ENCODE measurements around the gene CHPT1. TPM values are rescaled to one million over a fixed set of nuclear protein-coding genes. Genes with fewer than 3 reads are reported as not detected.
"Not testable (repeated sequence)": the region's sequence is repeated elsewhere in the genome, so short reads cannot be mapped to it uniquely, and the experiment has no call there.

Gene CHPT1
- polyA plus RNA-seq (2013, experiment 1 of 2), result 16.5 TPM
- 16.5 TPM for polyA plus RNA-seq (2013, experiment 2 of 2)

GRCh38 chr12:101697197-101697929 lies at the start of gene CHPT1:
CHPT1 (plus strand) TSS chr12:101697640; CDS start chr12:101697862, 222 bp downstream.
- Histone ChIP-seq H3K36me3 (ENCODE audit: insufficient read depth, low read length) (no peaks in the 10 kb centered on the region), H3K27ac (ENCODE audit: low read depth, low read length) (no peak within 1 kb of the TSS), H3K9me3 (ENCODE audit: insufficient read depth, low read depth, low read length) (no peaks in the 10 kb centered on the region), H3K9ac (ENCODE audit: low read depth, low read length) (peak within 1 kb of the TSS; percentile 88), H3K4me1 (ENCODE audit: insufficient read depth, low read length) (peaks cover 4% of the 10 kb centered on the region; the same call in 1 of the 2 replicates), H3K27me3 (ENCODE audit: insufficient read depth, low read length) (peaks cover 35% of the 10 kb centered on the region), H3K4me3 (ENCODE audit: low read length) (peak within 1 kb of the TSS; percentile 86)
- under 1% methylated on average over 80 of the region's 80 CpGs for WGBS

- no peaks in the 10 kb centered on the region for H3K4me1 ChIP-seq (ENCODE audit: insufficient read depth, low read length)
- H3K9ac ChIP-seq (ENCODE audit: low read depth, low read length), result no peak overlapping the region
- 91% methylated on average over 2 of the region's 2 CpGs for WGBS
- H3K9me3 ChIP-seq (ENCODE audit: insufficient read depth, low read depth, low read length), result no peaks in the 10 kb centered on the region
- H3K4me3 ChIP-seq (ENCODE audit: low read length), result no peak overlapping the region
- H3K27me3 ChIP-seq (ENCODE audit: insufficient read depth, low read length), result peaks cover 15% of the 10 kb centered on the region
- H3K36me3 ChIP-seq (ENCODE audit: insufficient read depth, low read length), result no peaks in the 10 kb centered on the region
- no peak overlapping the region for H3K27ac ChIP-seq (ENCODE audit: low read depth, low read length)
Observed at GRCh38 chr12:101647711-101648110, 49.7 kb upstream of the CHPT1 start.

DNA sequence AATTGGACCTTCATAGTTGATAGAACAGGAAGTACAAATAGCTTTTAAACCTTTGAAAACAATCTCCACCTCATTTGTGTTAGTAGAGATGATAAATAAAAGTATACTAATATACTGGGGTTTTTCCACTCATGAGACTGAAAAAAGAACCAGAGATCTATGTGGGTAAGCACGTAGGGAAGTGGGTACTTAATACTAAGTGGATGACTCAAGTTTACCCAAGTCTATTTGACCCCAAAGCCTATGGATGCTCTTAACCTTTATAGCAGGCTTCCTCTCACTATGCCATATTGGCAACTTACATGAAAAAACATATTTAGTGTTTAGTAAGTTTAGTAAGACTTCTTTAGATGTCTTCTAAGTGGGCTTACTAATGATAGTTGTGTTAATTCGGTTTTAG lies 49.2 kb upstream of the CHPT1 start:
- peaks cover 10% of the 10 kb centered on the region; the same call in 1 of the 2 replicates for H3K27me3 ChIP-seq (ENCODE audit: insufficient read depth, low read length)
- H3K36me3 ChIP-seq (ENCODE audit: insufficient read depth, low read length), result no peaks in the 10 kb centered on the region
- no peak overlapping the region for H3K4me3 ChIP-seq (ENCODE audit: low read length)
- H3K27ac ChIP-seq (ENCODE audit: low read depth, low read length), result no peak overlapping the region
- H3K9ac ChIP-seq (ENCODE audit: low read depth, low read length), result no peak overlapping the region
- WGBS, result 86% methylated on average over 1 of the region's 2 CpGs
- H3K9me3 ChIP-seq (ENCODE audit: insufficient read depth, low read depth, low read length), result no peaks in the 10 kb centered on the region
- no peaks in the 10 kb centered on the region for H3K4me1 ChIP-seq (ENCODE audit: insufficient read depth, low read length)

- H3K4me3 ChIP-seq (ENCODE audit: low read length), result no peak overlapping the region
- H3K9ac ChIP-seq (ENCODE audit: low read depth, low read length), result no peak overlapping the region
- H3K4me1 ChIP-seq (ENCODE audit: insufficient read depth, low read length), result no peaks in the 10 kb centered on the region
- H3K27me3 ChIP-seq (ENCODE audit: insufficient read depth, low read length), result no peaks in the 10 kb centered on the region
- 90% methylated on average over 4 of the region's 4 CpGs for WGBS
- H3K27ac ChIP-seq (ENCODE audit: low read depth, low read length), result no peak overlapping the region
- H3K36me3 ChIP-seq (ENCODE audit: insufficient read depth, low read length), result no peaks in the 10 kb centered on the region
- no peaks in the 10 kb centered on the region for H3K9me3 ChIP-seq (ENCODE audit: insufficient read depth, low read depth, low read length)
Observed at GRCh38 chr12:101650346-101651117, 46.9 kb upstream of the CHPT1 start.

DNA sequence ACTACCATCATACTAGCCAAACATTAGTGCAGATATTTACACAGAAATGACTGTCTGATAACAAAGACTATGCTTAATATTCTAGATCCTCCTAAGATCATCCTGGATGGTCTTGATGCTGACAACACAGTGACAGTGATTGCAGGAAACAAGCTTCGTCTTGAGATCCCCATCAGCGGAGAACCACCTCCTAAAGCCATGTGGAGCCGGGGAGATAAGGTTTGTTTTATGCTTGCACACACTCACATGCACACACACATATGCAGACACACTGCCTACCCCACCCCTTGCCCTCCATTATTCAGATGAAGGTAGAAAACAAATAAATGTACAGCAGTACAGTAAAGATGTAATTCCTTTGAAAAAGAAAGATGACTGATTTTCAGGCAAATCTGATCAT lies 44.4 kb upstream of the CHPT1 start:
- 89% methylated on average over 3 of the region's 3 CpGs for WGBS
- no peaks in the 10 kb centered on the region for H3K4me1 ChIP-seq (ENCODE audit: insufficient read depth, low read length)
- no peak overlapping the region for H3K4me3 ChIP-seq (ENCODE audit: low read length)
- H3K36me3 ChIP-seq (ENCODE audit: insufficient read depth, low read length), result no peaks in the 10 kb centered on the region
- H3K27me3 ChIP-seq (ENCODE audit: insufficient read depth, low read length), result no peaks in the 10 kb centered on the region
- H3K9ac ChIP-seq (ENCODE audit: low read depth, low read length), result no peak overlapping the region
- H3K9me3 ChIP-seq (ENCODE audit: insufficient read depth, low read depth, low read length), result no peaks in the 10 kb centered on the region
- H3K27ac ChIP-seq (ENCODE audit: low read depth, low read length), result no peak overlapping the region

DNA sequence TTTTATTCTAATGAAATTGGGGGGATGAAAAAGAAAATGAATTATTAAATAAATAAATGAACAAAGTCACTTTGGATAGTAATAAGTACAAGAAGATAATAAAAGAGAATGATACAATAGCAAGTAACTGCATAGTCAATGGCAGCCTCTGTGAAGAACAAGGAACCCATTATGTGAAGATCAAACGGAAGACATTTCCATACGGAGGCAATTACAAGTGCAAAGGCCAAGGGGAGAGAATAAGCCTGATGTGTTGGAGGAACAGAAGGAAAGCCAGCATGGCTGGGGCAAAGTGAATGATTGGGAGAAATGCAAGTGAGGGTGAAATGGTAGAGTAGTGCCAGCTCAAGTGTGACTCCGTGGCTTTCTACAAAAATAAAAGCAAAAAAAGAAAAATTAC lies 43.9 kb upstream of the CHPT1 start:
- Histone ChIP-seq H3K36me3 (ENCODE audit: insufficient read depth, low read length) (no peaks in the 10 kb centered on the region), H3K4me1 (ENCODE audit: insufficient read depth, low read length) (no peaks in the 10 kb centered on the region)
- WGBS, result 32% methylated on average over 2 of the region's 3 CpGs

DNA sequence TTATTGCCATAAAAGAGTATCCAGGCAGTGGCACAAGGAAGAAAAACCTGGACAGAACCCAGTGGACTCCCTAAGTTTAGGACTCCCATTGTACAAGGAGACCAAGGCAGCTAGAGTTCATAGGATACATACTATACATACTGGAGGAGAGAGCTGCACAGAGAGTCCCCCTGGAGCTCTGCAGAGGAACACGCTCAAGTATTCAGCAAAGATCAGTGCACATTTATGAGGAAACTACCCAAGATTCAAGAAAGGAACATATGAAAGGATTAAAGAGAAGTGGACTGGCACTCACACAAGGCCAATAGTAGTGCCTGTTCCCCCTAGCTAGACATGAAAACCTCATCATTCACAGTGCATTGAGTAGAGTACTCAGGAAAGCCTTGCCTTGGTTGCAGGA lies 43.0 kb upstream of the CHPT1 start:
- no peak overlapping the region for H3K4me3 ChIP-seq (ENCODE audit: low read length)
- H3K36me3 ChIP-seq (ENCODE audit: insufficient read depth, low read length), result no peaks in the 10 kb centered on the region
- no peaks in the 10 kb centered on the region for H3K27me3 ChIP-seq (ENCODE audit: insufficient read depth, low read length)
- no peak overlapping the region for H3K9ac ChIP-seq (ENCODE audit: low read depth, low read length)
- H3K4me1 ChIP-seq (ENCODE audit: insufficient read depth, low read length), result no peaks in the 10 kb centered on the region
- WGBS, result 100% methylated on average over 1 of the region's 1 CpG
- H3K9me3 ChIP-seq (ENCODE audit: insufficient read depth, low read depth, low read length), result no peaks in the 10 kb centered on the region
- H3K27ac ChIP-seq (ENCODE audit: low read depth, low read length), result no peak overlapping the region

More for the DNA sequence above, 43.9 kb upstream of the CHPT1 start:
- Histone ChIP-seq H3K4me3 (ENCODE audit: low read length) (no peak overlapping the region), H3K9ac (ENCODE audit: low read depth, low read length) (no peak overlapping the region), H3K27me3 (ENCODE audit: insufficient read depth, low read length) (no peaks in the 10 kb centered on the region), H3K9me3 (ENCODE audit: insufficient read depth, low read depth, low read length) (no peaks in the 10 kb centered on the region), H3K27ac (ENCODE audit: low read depth, low read length) (no peak overlapping the region)

GRCh38 chr12:101655393-101655792 lies 42.0 kb upstream of the CHPT1 start:
- no peak overlapping the region for H3K27ac ChIP-seq (ENCODE audit: low read depth, low read length)
- H3K27me3 ChIP-seq (ENCODE audit: insufficient read depth, low read length), result no peaks in the 10 kb centered on the region
- WGBS, result 53% methylated on average over 2 of the region's 2 CpGs
- H3K4me3 ChIP-seq (ENCODE audit: low read length), result no peak overlapping the region
- no peaks in the 10 kb centered on the region for H3K4me1 ChIP-seq (ENCODE audit: insufficient read depth, low read length)
- no peaks in the 10 kb centered on the region for H3K36me3 ChIP-seq (ENCODE audit: insufficient read depth, low read length)
- H3K9ac ChIP-seq (ENCODE audit: low read depth, low read length), result no peak overlapping the region
- H3K9me3 ChIP-seq (ENCODE audit: insufficient read depth, low read depth, low read length), result no peaks in the 10 kb centered on the region

- H3K36me3 ChIP-seq (ENCODE audit: insufficient read depth, low read length); H3K4me3 ChIP-seq (ENCODE audit: low read length); H3K27me3 ChIP-seq (ENCODE audit: insufficient read depth, low read length); H3K27ac ChIP-seq (ENCODE audit: low read depth, low read length); H3K9me3 ChIP-seq (ENCODE audit: insufficient read depth, low read depth, low read length); H3K9ac ChIP-seq (ENCODE audit: low read depth, low read length): not testable (repeated sequence)
- 100% methylated on average over 2 of the region's 2 CpGs for WGBS
- H3K4me1 ChIP-seq (ENCODE audit: insufficient read depth, low read length), result peaks cover 16% of the 10 kb centered on the region
Observed at GRCh38 chr12:101660662-101661061, 36.8 kb upstream of the CHPT1 start.

DNA sequence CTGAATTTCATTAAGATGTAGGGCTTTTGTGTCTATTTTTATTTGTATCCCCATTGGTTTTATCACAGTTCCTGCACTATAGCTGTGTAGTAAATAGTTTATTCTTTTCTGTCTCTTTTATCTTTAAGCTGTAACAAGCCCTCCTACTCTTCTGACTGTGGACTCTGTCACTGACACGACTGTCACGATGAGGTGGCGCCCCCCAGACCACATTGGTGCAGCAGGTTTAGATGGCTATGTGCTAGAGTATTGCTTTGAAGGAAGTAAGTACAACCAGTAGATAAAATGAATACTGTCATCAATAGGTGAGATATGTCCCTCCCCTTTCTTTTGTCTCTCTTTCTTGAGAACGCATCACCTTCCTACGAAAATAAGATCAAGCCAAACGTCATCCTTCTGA lies 34.1 kb upstream of the CHPT1 start:
- H3K9me3 ChIP-seq (ENCODE audit: insufficient read depth, low read depth, low read length), result no peaks in the 10 kb centered on the region
- no peak overlapping the region for H3K27ac ChIP-seq (ENCODE audit: low read depth, low read length)
- no peak overlapping the region for H3K9ac ChIP-seq (ENCODE audit: low read depth, low read length)
- peaks cover 18% of the 10 kb centered on the region for H3K4me1 ChIP-seq (ENCODE audit: insufficient read depth, low read length)
- H3K4me3 ChIP-seq (ENCODE audit: low read length), result no peak overlapping the region
- WGBS, result 83% methylated on average over 6 of the region's 6 CpGs
- H3K36me3 ChIP-seq (ENCODE audit: insufficient read depth, low read length), result no peaks in the 10 kb centered on the region
- no peaks in the 10 kb centered on the region for H3K27me3 ChIP-seq (ENCODE audit: insufficient read depth, low read length)

GRCh38 chr12:101664992-101665391 lies 32.4 kb upstream of the CHPT1 start:
- H3K36me3 ChIP-seq (ENCODE audit: insufficient read depth, low read length), result no peaks in the 10 kb centered on the region
- H3K27ac ChIP-seq (ENCODE audit: low read depth, low read length), result no peak overlapping the region
- peaks cover 18% of the 10 kb centered on the region for H3K4me1 ChIP-seq (ENCODE audit: insufficient read depth, low read length)
- no peaks in the 10 kb centered on the region for H3K9me3 ChIP-seq (ENCODE audit: insufficient read depth, low read depth, low read length)
- no peak overlapping the region for H3K4me3 ChIP-seq (ENCODE audit: low read length)
- WGBS, result 74% methylated on average over 4 of the region's 7 CpGs
- no peak overlapping the region for H3K9ac ChIP-seq (ENCODE audit: low read depth, low read length)
- H3K27me3 ChIP-seq (ENCODE audit: insufficient read depth, low read length), result no peaks in the 10 kb centered on the region

All from HUES64 (cell line).